Epidermal melanocyte (primary cell): ENCODE data around the gene GPR87.

Experiments used
- DNase-seq: peaks from one replicate; pipeline ENCODE4 v3.0.0; 2011; ENCODE audit warnings: low spot score; ENCODE audit not compliant: insufficient read length

The GPR87 gene

DNA sequence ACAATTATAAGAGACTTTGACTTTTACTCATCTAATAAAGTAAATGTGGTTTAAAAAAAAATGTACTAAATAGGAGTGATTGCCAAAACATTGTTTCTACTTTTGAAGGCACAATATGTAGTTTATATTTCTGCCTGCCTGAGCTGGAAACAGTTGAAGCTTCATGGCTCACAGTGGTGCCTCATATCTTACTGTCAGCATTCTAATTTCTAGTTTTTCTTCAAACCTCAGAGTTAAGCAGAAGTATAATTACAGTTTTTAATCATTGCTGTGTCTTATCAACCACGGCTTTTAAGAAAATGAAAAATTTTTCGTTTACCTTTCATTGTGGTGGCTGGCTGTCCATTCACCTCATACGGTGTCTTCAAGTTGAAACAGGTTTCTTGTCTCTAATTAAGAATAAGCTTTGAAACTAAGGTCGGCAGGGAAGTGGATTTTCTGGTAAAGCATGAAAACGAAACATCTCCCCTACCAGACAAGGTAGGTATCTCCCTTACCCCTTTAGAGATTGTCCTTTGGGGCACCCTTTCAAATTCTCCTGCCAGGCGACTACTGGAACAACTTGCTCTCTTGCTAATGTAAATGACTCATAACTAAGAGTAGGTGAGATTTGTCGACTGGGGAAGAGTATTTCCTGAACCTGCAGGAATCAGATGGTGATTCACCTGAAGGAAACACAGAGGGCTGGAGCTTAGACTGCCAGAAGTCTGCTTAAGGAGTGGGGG lies at the start of gene GPR87:
Gene GPR87, minus strand, starts transcription at position 554 of the 725 bp plus-strand sequence. CDS start 16,720 bp downstream, outside the sequence.
- no peak for DNase-seq

GRCh38 chr3:151362751-151363174 lies 46.1 kb upstream of the GPR87 start:
- DNase-seq = no peak

DNA sequence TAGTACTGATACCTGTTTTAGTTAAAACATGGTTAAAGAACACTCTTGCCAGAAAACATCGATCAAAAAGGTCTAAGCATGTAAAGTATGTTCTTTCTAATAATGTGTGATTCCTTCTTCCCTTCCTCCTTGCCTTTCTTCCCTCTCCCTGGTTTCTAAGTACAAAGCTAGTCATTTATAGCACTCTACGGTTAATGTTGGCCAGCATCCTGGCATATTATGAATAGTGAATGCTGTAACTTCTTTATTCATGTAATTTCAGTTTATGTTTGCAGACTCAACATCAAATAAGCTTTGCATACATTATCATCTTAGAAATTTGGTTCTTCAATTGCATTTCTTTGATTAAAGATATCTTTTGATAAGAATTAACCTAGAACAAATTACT lies 40.8 kb upstream of the GPR87 start:
- peak; percentile 21 for DNase-seq

GRCh38 chr3:151356794-151357462 lies 40.3 kb upstream of the GPR87 start:
- DNase-seq = no peak

DNA sequence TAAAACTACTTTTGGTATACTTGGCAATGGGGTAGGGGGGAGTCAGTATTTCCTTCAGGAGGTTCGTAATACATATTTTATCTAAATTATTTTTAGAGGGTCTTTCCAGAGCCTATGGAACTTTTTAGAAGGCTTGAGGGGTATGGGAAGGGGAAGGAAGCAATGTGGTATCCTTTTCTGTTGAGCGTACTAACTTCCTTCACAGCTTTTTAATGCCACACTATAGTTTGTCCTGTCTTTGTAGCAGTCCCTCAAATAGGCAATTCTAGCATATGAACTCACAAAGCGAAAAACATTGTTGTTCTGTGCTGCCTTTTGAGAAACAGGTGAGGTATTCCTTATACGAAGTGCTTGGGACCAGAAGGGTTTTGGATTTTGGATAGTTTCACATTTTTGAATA lies 35.0 kb upstream of the GPR87 start:
- no peak for DNase-seq

DNA sequence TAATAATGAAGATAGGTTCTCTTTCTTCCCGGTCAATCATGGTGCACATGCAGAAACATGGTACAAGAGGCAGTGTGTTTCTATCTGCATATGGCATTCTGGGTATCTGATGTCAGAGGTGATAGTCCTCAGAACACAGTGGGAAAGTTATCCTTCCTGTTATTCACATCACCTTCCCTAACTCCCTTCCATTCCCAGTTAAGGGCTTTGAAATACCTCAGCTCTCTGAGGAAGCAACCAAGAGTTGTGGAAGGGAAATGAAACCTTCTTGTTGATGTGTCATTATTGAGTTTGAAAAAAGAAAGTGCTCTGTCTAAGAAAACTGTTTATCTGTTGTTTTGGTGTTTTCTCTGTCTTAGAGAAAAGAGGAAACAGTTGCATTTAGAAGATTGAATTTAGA lies 34.6 kb upstream of the GPR87 start:
- DNase-seq = no peak

- no peak for DNase-seq
Measured at GRCh38 chr3:151350656-151351055, 34.0 kb upstream of the GPR87 start.

- DNase-seq = no peak
Measured at GRCh38 chr3:151347432-151347831, 30.8 kb upstream of the GPR87 start.

DNA sequence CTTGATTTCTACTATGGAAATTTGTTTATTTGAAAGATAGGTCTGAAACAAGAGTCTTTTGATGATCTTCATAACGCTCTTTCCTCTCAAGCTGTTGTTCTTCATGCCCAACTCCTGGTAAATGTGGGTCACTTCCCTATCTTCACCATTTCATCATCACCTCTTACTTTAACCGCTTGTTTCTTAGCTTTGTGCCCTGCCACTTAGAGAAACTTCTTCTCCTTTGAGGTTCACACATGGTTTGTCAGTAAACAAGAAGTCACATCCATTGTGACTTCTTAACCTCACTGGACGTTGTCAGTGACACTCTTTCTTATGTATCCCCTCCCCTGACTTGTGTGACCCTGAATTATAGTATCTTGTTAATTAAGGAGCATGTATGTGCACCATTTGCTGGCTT lies 29.7 kb upstream of the GPR87 start:
- DNase-seq = no peak

GRCh38 chr3:151345859-151346258 lies 29.2 kb upstream of the GPR87 start:
- DNase-seq = no peak

- no peak for DNase-seq
Measured at GRCh38 chr3:151331696-151332095, 15.1 kb upstream of the GPR87 start.

DNA sequence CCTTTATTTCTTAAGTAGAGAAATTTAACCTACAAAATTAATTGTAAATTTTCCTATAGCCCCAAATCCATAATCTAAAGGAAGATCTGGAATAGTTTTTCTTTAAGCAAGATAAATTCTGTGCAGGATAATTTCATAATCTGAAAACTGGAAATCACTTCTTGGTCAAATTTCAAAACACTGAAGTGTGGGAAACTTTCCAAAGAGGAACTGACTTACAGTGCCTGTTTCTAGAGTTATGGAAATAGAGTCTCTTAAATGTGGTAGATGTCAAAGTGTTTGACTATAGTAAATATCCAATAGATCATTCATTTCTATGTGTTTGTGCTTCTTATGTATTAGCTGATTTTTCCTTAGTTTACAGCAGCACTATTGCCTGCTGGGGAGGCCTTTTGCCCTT lies 14.3 kb upstream of the GPR87 start:
- DNase-seq = no peak

GRCh38 chr3:151330379-151330778 lies 13.8 kb upstream of the GPR87 start:
- no peak for DNase-seq

DNA sequence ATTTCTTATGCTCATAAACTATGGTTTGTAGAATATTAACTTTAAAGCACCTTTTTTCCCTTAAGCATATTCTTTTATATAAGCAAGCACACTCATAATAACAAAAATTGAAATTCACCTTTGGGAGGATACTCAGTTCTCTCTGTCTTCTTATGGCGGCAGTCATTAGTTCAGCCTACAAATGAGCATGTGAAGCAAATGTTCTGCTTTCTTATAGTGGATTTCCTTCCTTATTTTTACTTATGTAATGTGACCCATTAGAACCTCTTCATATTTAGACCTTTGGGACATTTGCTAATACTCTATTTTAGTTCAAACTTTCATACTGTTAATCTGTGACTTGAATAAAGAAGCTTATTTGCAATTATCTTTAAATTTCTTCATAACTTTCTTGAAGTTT lies 12.7 kb upstream of the GPR87 start, which contains the start of gene P2RY13:
Gene P2RY13, minus strand, starts transcription at position 187 of the 400 bp plus-strand sequence. Its CDS starts 21 bp downstream, at position 166.
- no peak for DNase-seq

GRCh38 chr3:151328298-151328995 lies 11.8 kb upstream of the GPR87 start:
- DNase-seq = no peak

DNA sequence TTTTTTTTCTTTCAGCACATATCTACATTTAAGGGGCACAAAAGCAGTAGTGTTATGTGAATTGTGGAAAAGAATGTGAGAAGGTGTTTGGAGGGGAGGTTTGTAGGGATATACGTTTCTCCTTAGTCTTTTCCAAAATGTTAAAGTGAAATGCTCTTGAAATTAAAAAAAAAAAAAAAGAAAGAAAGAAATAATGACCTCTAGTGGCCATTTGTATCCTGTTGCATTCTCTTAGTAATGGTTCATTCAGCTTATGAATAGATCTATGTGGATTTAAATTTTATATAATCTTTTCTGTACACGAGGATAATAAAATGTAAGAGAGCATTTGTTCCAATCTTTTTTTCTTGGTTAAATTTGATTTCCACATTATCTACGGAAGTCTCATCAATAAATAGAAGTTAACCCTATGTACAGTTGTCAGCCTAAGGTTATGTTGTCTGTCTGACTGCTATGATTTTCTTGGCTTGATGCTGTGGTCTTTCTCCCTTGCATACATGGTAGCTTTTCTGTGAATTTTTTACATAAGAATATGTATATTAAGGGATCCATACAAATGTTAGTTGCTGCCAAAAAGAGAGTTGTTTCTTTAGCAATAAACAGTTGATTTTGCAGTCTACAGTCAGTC lies 11.1 kb upstream of the GPR87 start:
- DNase-seq = peak; percentile 25

DNA sequence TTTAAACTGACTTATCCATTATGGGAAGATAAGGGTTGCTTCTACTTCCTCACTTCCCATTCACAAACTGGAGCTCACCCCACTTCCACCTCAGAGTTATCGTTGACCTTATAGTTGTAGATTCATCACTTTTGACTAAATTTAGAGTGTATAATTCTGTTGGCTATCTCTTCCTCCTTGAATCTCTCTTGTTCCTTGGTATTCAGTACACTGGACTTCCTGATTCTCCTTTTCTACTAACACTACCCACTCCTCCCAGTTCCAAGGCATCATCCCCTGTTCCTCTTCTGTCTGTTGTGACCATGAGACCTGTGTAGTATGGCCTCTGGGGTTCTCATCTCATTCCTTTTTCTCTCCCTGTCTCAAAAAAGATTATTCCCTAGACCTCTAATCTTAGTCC lies 5.9 kb upstream of the GPR87 start:
- DNase-seq = no peak

DNA sequence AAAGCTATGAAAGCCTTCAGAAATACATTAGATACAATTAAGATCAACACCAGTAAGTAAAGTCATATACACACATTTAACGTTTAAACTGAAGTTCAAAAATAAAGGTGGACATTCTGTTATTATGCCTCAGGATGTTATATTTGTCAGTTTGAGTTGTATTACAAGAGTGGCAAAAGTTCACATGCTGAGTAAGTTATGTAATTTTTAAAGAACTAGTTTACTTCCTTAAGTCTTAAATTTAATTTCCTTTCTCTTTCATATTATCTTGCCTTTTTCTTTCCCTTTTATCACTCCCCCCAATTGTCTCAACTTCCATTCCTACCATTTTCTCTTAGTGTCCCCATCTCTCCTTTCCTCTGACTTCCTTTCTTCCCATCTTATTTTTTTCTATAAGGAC lies 4.9 kb upstream of the GPR87 start:
- DNase-seq = no peak

- DNase-seq = no peak
Measured at GRCh38 chr3:151320131-151320530, 3.5 kb upstream of the GPR87 start.

DNA sequence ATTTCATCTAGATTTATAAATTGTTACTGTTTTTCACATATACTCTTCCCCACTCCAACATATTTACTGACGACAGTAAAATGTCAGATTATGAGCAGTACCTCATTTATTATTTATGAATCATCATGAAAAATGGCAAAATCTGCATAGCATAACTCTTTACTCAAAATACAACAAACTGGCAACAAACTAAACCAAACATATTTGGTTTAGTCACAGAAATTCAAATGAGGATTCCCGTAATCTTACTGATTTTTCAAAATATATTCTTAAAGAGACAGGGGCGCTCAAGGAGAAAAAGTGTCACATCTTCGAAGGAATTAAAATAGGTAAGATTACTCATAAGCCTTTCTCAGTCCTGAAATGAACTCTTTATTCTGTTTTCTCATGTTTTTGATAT lies 3.0 kb upstream of the GPR87 start:
- no peak for DNase-seq

- no peak for DNase-seq
Measured at GRCh38 chr3:151318991-151319390, 2.4 kb upstream of the GPR87 start.

DNA sequence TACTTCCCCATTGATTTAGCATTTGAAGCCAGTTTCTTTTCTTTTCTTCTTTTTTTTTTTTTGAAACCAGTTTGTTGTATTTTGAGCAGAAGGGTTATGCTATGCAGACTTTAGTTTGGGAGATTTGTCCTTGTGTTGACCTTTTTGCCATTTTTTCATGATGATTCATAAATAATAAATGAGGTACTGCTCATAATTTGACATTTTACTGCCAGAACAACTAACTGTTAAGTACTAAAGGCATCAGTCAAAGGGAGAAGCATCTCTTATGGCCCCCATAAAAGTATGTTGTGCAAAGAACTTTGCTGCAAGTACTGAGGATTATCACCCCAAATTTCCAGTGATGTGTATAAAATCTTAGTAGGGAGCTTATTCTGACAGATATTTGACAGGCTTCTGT lies 1.7 kb upstream of the GPR87 start:
- no peak for DNase-seq
